ENCODE results near the gene ITGA1. TPM values are rescaled to one million over a fixed set of nuclear protein-coding genes. Genes with fewer than 3 reads are reported as not detected.

Gene ITGA1
- total and polyA plus RNA-seq, 4 donors, result 24.2 to 187 (median 48.5) TPM

- Histone ChIP-seq H3K36me3 (ENCODE audit: control insufficient read depth in 4 of 4, insufficient read depth in 3 of 4, low read depth in 1 of 4, low read length in 3 of 4) (peaks cover 1 to 58% (median 30%) of the 10 kb centered on the region in 4 donors), H3K27ac (ENCODE audit: low read depth in 1 of 2, low read length in 2 of 2) (no peak overlapping the region)
Observed at GRCh38 chr5:52924456-52924855, 136.7 kb downstream of the ITGA1 start.

GRCh38 chr5:52925001-52925400 is 137.3 kb downstream of the ITGA1 start:
- Histone ChIP-seq H3K4me3 (ENCODE audit: low read depth in 1 of 3, low read length in 3 of 3) (no peak overlapping the region), H3K27me3 (ENCODE audit: control insufficient read depth in 4 of 4, insufficient read depth in 4 of 4, low read length in 3 of 4) (no peaks in the 10 kb centered on the region), H3K27ac (ENCODE audit: low read depth in 1 of 2, low read length in 2 of 2) (no peak overlapping the region), H3K36me3 (ENCODE audit: control insufficient read depth in 4 of 4, insufficient read depth in 3 of 4, low read depth in 1 of 4, low read length in 3 of 4) (peaks cover 1 to 63% (median 30%) of the 10 kb centered on the region in 4 donors), H3K9ac (ENCODE audit: low read depth in 1 of 2, low read length in 2 of 2) (no peak overlapping the region), H3K4me1 (ENCODE audit: control insufficient read depth in 4 of 4, insufficient read depth in 4 of 4, low read length in 3 of 4) (no peaks in the 10 kb centered on the region), H3K9me3 (ENCODE audit: control insufficient read depth in 4 of 4, low read length in 3 of 4) (no peaks in the 10 kb centered on the region)
- no peak for DNase-seq (ENCODE audit: low spot score)
- 91% methylated on average over 5 of the region's 5 CpGs for WGBS
- no peak for TF ChIP-seq ATF3 (IDR thresholded peaks at IDR 0.05)
- no peak for TF ChIP-seq FOXA2 (IDR thresholded peaks at IDR 0.05)
- TF ChIP-seq RXRA (IDR thresholded peaks at IDR 0.05), result no peak
- TF ChIP-seq HNF4A (conservative IDR thresholded peaks at IDR 0.05), result no peak
- no peak for TF ChIP-seq HNF4G (IDR thresholded peaks at IDR 0.05)
- no peak for TF ChIP-seq SP1 (IDR thresholded peaks at IDR 0.05)
- no peak for TF ChIP-seq GABPA (IDR thresholded peaks at IDR 0.05 in 1 of 2, conservative IDR thresholded peaks at IDR 0.05 in 1 of 2)
- no peak for TF ChIP-seq CTCF (IDR thresholded peaks at IDR 0.05; ENCODE audit: low read depth, low read length, missing input control)
- no peak for TF ChIP-seq JUND (IDR thresholded peaks at IDR 0.05)
- TF ChIP-seq NR2F2 (IDR thresholded peaks at IDR 0.05), result no peak
- TF ChIP-seq TAF1 (conservative IDR thresholded peaks at IDR 0.05), result no peak
- no peak for TF ChIP-seq FOXA1 (IDR thresholded peaks at IDR 0.05)

More at GRCh38 chr5:52924456-52924855, 136.7 kb downstream of the ITGA1 start:
- H3K4me1 ChIP-seq (ENCODE audit: control insufficient read depth in 4 of 4, insufficient read depth in 4 of 4, low read length in 3 of 4), result no peaks in the 10 kb centered on the region
- DNase-seq (ENCODE audit: low spot score), result no peak
- WGBS, result 82% methylated on average over 8 of the region's 8 CpGs
- no peak overlapping the region for H3K9ac ChIP-seq (ENCODE audit: low read depth in 1 of 2, low read length in 2 of 2)
- no peaks in the 10 kb centered on the region for H3K27me3 ChIP-seq (ENCODE audit: control insufficient read depth in 4 of 4, insufficient read depth in 4 of 4, low read length in 3 of 4)
- no peak overlapping the region for H3K4me3 ChIP-seq (ENCODE audit: low read depth in 1 of 3, low read length in 3 of 3)
- TF ChIP-seq GABPA (IDR thresholded peaks at IDR 0.05 in 1 of 2, conservative IDR thresholded peaks at IDR 0.05 in 1 of 2), result no peak
- TF ChIP-seq ATF3 (IDR thresholded peaks at IDR 0.05), result no peak
- TF ChIP-seq YY1 (IDR thresholded peaks at IDR 0.05), result no peak
- no peak for TF ChIP-seq RXRA (IDR thresholded peaks at IDR 0.05)
- no peak for TF ChIP-seq CTCF (IDR thresholded peaks at IDR 0.05; ENCODE audit: low read depth, low read length, missing input control)
- TF ChIP-seq SP1 (IDR thresholded peaks at IDR 0.05), result no peak
- no peak for TF ChIP-seq HNF4A (conservative IDR thresholded peaks at IDR 0.05)
- no peak for TF ChIP-seq RAD21 (IDR thresholded peaks at IDR 0.05)
- no peak for TF ChIP-seq NR2F2 (IDR thresholded peaks at IDR 0.05)
- no peak for TF ChIP-seq FOXA1 (IDR thresholded peaks at IDR 0.05)
- no peak for TF ChIP-seq MAX (IDR thresholded peaks at IDR 0.05)
- no peak for TF ChIP-seq EGR1 (IDR thresholded peaks at IDR 0.05; ENCODE audit: low read depth in 2 of 2)
- no peak for TF ChIP-seq FOXA2 (IDR thresholded peaks at IDR 0.05)
- no peak for TF ChIP-seq REST (IDR thresholded peaks at IDR 0.05)
- H3K9me3 ChIP-seq (ENCODE audit: control insufficient read depth in 4 of 4, low read length in 3 of 4), result no peaks in the 10 kb centered on the region

Data from liver (tissue), 9 donors.